C4-2B (cell line): ENCODE measurements around the gene FHIT.

Experiments used
- H3K27ac ChIP-seq: fragments of 450-650 bp; 2 replicates; pipeline ENCODE4 v1.5.1; 2017
- ZFX ChIP-seq: fragments of 450-650 bp; IDR thresholded peaks from 2 replicates; pipeline ENCODE4 v1.6.1; 2017
- TF ChIP-seq, protein P1 (sequence below): fragments of 450-650 bp; conservative IDR thresholded peaks from 2 replicates; pipeline ENCODE4 v1.5.1; 2017; ENCODE audit warnings: mild to moderate bottlenecking

The FHIT gene

DNA sequence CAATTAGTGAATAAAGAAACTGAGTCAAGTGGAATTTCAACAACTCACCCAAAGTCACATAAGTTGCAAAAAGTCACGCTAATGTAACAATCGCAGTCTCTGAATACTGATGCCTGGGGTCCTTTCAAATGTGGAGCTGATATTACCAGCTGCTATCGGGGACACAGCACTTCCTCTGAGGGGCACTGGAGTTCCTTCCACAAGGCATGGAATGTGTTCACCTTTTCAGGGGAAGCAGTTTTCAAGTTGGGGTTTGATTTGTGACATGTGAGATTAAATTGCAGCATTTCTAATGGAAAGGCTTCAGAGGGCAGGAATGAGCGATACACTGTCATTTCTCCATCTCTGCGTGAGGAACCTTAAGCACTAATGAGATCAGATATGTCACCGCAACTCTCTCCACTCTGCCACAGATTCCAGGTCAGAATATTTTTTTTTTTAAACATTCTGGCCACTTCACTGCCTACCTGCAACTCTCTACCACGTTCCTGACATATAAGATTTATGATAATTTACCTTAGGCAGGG, 1394.3 kb downstream of the FHIT start:
- no peak overlapping the region for H3K27ac ChIP-seq
- TF ChIP-seq, protein P1, sequence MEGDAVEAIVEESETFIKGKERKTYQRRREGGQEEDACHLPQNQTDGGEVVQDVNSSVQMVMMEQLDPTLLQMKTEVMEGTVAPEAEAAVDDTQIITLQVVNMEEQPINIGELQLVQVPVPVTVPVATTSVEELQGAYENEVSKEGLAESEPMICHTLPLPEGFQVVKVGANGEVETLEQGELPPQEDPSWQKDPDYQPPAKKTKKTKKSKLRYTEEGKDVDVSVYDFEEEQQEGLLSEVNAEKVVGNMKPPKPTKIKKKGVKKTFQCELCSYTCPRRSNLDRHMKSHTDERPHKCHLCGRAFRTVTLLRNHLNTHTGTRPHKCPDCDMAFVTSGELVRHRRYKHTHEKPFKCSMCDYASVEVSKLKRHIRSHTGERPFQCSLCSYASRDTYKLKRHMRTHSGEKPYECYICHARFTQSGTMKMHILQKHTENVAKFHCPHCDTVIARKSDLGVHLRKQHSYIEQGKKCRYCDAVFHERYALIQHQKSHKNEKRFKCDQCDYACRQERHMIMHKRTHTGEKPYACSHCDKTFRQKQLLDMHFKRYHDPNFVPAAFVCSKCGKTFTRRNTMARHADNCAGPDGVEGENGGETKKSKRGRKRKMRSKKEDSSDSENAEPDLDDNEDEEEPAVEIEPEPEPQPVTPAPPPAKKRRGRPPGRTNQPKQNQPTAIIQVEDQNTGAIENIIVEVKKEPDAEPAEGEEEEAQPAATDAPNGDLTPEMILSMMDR, result no peak
- TF ChIP-seq ZFX, result no peak

DNA sequence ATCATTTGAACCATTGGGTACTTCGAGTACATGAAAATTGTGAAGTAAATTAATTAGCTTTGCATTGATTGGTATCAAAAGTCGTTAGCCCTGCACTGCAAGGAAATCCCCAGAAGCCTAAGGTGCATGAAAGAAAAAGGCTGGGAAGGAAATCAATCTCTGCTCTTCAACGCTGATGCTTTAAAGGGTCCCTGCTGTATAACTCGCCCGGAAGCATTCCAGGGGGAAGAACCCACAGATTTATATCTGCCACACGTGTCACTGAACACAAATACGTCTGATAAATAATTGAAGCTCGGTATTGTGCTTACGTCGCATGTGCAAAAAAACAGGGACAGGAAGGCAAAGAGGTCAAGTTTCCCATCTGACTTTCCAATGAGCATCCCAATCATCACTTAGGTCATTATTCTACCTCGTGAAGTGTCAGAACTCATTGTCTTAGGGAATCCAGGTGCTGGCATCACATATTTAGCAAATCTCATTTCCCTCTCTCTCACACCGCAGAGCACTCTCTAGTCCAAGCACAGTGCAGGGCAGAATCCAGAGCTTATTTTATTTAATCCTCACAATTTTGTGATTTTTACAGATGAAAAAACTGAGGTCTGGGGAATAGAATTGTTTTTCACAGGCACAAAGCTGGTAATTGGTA, 1397.1 kb downstream of the FHIT start:
- no peak for TF ChIP-seq ZFX
- TF ChIP-seq, protein P1, result no peak
- H3K27ac ChIP-seq, result no peak overlapping the region

DNA sequence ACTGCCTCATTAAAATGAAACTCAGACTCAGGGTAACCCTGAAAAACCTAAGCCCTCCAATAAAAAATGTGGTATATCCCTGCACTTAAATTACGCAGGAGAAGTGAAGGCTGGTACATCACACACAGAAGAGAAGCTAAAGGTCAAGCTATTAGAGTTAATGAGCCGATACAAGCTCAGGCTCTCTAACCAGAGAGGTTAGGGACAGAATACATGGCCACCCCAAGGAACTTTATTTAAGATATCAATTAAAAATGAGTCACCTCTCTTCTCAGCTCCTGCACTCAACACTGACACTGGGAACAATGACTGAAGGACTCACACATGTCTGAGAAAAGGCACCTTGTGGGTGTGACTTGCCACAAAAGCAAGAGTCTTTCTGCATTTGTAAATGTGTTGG, 1400.8 kb downstream of the FHIT start:
- TF ChIP-seq ZFX, result no peak
- TF ChIP-seq, protein P1, result no peak
- H3K27ac ChIP-seq, result no peak overlapping the region

DNA sequence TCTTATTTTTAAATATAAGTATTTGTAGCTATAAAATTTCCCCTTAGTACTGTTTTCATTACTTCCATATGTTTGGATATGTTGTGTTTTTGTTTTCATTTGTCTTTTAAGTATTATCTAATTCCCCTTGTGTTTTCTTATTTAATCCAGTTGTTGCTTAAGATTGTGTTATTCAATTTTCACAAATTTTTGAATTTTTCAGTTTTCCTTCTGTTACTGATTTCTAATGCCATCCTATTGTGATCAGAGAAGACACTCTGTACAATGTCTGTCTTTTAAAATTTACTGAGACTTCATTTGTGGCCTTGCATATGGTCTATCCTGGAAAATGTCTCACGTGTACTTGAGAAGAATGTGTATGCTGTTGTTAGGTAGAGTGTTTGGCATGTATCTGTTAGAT, 1405.9 kb downstream of the FHIT start:
- no peak overlapping the region for H3K27ac ChIP-seq
- TF ChIP-seq, protein P1, result no peak
- no peak for TF ChIP-seq ZFX

DNA sequence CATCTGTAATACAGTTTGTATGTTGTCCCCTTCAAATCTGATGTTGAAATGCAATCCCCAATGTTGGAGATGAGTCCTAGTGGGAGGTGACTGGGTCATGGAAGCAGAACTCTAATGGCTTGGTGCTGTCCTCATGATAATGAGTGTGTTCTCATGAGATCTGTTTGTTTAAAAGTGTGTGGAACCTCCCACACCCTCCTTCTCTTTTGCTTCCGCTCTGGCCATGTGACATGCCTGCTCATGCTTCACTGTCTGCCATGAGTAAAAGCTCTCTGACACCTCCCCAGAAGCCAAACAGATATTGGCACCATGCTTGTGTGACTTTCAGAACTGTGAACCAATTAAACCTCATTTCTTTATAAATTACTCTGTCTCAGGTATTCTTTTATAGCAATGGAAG, 1407.4 kb downstream of the FHIT start:
- H3K27ac ChIP-seq, result no peak overlapping the region
- TF ChIP-seq, protein P1, result no peak
- no peak for TF ChIP-seq ZFX

DNA sequence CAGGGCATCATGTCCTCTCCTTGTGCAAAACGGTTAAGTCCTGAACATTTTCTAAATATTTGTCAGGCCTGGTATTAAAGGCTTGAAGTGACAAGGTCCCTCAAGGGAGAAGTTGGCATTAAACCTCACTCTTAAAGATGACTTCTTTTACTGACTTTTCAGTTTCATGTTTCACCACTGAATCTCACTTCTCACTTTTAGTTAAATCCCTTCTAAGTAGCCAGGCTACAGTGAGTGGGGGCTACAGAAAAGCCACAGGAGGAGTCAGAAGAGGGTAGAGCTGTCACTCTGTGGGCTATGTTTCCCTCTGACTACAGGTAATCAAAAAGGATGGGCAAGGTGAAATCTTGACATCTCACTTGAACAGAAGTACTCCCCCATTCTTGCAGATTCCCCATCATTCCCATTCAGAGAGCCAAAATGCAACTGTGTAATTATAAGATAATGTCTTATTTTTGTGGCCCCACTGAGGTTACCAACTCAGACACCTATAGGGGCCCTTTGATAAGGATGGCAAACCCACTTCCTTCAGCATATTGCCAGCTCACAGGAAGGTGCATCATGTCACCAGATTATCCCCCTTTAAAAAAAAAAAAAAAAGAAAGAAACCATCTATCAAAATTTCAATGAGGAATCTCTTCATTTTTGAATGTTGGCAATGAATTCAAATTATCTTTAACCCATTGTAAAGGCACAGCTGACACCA, 1411.3 kb downstream of the FHIT start:
- TF ChIP-seq, protein P1, result no peak
- no peak for TF ChIP-seq ZFX
- no peak overlapping the region for H3K27ac ChIP-seq

DNA sequence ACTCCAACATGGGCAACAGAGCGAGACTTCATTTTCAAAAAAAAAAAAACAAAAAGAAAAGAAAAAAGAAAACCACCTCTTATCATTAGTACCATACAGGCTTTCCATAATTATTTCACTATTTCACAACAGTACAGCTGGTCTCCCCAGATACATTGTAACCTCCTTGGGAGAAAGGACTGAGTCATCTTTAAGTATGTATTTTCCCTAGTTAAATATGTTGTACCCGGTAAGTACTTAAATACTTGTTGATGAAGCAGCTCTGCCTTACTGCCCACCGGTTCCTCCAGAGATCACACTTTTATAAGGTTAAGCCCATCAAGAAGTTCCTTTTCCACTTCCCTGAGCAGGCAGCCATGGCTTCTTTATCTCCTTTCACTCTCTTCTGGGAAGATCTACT, 1412.0 kb downstream of the FHIT start:
- no peak overlapping the region for H3K27ac ChIP-seq
- TF ChIP-seq ZFX, result no peak
- TF ChIP-seq, protein P1, result no peak
